Kidney epithelial cell (primary cell): ENCODE data around the gene PIGBOS1. TPM values are rescaled to one million over a fixed set of nuclear protein-coding genes. Genes with fewer than 3 reads are reported as not detected.

Experiments
- DNase-seq: peaks from one replicate; pipeline ENCODE4 v3.0.0-alpha.2; 2010; ENCODE audit warnings: low read depth
- H3K27me3 ChIP-seq: 2 replicates; pipeline ENCODE4 v1.6.0; 2011; ENCODE audit warnings: low read length; ENCODE audit not compliant: control insufficient read depth, insufficient read depth
- H3K36me3 ChIP-seq: 2 replicates; pipeline ENCODE4 v1.5.1; 2011; ENCODE audit warnings: low read length; ENCODE audit not compliant: control insufficient read depth, insufficient read depth
- H3K4me3 ChIP-seq: 2 replicates; pipeline ENCODE4 v1.5.1; 2011; ENCODE audit warnings: low read depth, mild to moderate bottlenecking, control low read depth, low read length
- total RNA-seq: library from RNA; depleted of rRNA; stranded (reverse); fragments of >200 nt; gene quantifications from 2 replicates; pipeline ENCODE4 v1.2.3, GENCODE V29; 2015
- TF ChIP-seq, protein P1 (sequence below): IDR thresholded peaks from 2 replicates; pipeline ENCODE4 v1.5.1; 2011; ENCODE audit warnings: mild to moderate bottlenecking, moderate library complexity, low read length, control low read depth, inconsistent platforms; ENCODE audit not compliant: insufficient read depth, poor library complexity, severe bottlenecking

Gene PIGBOS1
- total RNA-seq, 1 donor from 2014 or later = 32.8 TPM

DNA sequence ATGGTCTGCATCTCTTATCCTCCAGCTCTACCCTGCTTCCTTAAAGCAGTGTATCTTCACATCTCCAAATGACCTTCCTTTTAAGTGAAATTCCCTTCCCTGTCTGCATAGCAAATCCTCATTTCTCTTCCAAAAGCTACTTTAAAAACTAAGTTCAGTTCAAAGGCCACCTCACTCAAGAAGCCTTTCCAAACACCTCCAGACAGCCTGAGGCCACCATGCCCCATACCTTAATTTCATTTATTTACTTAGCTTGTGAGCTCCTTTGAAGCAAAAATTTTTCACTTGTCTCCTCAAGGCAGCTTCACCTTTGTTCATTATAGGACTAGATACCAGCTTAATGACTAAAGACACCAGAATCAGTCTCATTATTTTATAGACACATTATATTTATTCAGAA lies 39.5 kb upstream of the PIGBOS1 start:
- TF ChIP-seq, protein P1, sequence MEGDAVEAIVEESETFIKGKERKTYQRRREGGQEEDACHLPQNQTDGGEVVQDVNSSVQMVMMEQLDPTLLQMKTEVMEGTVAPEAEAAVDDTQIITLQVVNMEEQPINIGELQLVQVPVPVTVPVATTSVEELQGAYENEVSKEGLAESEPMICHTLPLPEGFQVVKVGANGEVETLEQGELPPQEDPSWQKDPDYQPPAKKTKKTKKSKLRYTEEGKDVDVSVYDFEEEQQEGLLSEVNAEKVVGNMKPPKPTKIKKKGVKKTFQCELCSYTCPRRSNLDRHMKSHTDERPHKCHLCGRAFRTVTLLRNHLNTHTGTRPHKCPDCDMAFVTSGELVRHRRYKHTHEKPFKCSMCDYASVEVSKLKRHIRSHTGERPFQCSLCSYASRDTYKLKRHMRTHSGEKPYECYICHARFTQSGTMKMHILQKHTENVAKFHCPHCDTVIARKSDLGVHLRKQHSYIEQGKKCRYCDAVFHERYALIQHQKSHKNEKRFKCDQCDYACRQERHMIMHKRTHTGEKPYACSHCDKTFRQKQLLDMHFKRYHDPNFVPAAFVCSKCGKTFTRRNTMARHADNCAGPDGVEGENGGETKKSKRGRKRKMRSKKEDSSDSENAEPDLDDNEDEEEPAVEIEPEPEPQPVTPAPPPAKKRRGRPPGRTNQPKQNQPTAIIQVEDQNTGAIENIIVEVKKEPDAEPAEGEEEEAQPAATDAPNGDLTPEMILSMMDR = no peak
- no peak for DNase-seq
- Histone ChIP-seq H3K4me3 (no peak overlapping the region), H3K36me3 (no peaks in the 10 kb centered on the region), H3K27me3 (no peaks in the 10 kb centered on the region)

DNA sequence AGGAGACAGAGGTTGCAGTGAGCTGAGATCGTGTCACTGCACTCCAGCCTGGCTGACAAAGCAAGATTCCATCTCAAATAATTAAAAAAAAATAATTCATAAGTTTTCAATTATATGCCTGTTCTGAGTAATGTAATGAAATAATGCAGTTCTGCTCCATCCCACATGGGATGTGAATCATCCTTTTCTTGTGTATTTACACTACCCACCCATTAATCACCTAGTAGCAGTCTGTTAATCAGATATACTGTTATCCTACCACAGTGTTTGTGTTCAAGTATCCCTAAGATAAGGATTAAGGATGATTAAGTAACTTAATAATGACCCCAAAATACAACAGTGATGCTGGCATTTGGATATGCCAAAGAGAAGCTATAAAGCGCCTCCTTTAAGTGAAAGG lies 38.9 kb upstream of the PIGBOS1 start:
- DNase-seq = no peak
- no peak overlapping the region for H3K4me3 ChIP-seq
- H3K36me3 ChIP-seq = no peaks in the 10 kb centered on the region
- no peaks in the 10 kb centered on the region for H3K27me3 ChIP-seq
- TF ChIP-seq, protein P1 = no peak

DNA sequence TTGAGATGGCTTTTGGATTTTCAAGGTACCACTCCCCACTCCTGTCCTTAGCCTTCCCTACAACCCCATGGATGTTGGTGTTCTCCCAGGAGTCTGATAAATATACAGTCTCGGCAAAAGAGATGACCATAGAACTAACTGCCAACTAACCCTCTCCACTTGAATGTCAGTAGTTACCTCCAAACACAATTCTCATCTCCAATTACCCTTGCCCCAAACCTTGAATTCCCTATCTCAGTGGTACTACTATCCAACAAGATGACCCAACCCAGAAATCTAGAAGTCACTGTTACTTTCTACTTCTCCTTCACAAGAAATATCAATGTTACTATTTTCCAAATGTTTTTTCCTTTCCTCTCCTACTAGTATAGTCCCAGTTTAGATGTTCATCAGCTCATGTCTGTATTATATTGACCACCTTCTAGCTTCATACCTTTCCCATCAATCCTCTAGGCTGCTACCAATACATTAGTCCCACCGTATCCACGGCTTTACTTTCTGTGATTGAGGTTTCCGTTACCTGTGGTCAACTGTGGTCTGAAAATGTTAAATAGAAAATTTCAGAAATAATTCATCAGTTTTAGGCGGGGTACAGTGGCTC lies 38.2 kb upstream of the PIGBOS1 start:
- Histone ChIP-seq H3K4me3 (no peak overlapping the region), H3K36me3 (no peaks in the 10 kb centered on the region), H3K27me3 (no peaks in the 10 kb centered on the region)
- DNase-seq = no peak
- TF ChIP-seq, protein P1 = no peak

DNA sequence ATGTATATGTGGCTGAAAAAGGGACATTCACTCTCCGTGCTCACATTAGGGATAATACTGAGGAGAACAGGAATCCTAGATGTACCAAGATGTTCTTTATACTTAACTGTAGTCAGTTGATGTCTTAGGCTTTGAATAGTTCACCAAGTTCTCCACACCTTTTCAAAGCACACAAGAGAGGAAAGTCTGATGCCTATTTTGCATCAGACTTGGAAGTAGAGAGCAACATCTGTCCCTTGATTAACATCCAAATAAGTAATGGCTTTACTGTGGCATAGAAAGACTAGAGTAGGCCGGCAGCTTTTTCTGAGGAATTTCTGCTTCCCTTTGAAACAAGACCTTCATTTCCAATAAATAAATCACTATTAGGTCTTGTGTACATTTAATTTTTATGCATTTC lies 34.1 kb upstream of the PIGBOS1 start:
- TF ChIP-seq, protein P1 = no peak
- H3K4me3 ChIP-seq = no peak overlapping the region
- H3K36me3 ChIP-seq = no peaks in the 10 kb centered on the region
- H3K27me3 ChIP-seq = no peaks in the 10 kb centered on the region
- no peak for DNase-seq

DNA sequence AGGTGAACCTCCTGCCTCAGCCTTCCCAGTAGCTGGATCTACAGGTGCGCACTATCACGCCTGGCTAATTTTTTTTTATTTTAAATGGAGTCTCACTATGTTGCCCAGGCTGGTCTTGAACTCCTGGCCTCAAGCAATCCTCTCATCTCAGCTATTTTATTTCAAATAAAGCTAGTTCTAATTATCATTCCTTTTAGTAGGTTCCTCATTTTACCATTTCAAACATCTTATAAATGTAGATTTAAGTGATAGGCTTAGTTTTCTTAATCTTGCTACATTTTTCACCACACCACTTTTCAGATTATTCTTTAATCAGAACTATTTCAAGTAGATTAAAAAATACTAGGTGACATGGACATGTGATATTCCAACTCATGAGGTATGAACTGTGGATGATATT lies 30.4 kb upstream of the PIGBOS1 start:
- TF ChIP-seq, protein P1 = no peak
- H3K4me3 ChIP-seq = no peak overlapping the region
- no peaks in the 10 kb centered on the region for H3K36me3 ChIP-seq
- no peaks in the 10 kb centered on the region for H3K27me3 ChIP-seq
- no peak for DNase-seq

DNA sequence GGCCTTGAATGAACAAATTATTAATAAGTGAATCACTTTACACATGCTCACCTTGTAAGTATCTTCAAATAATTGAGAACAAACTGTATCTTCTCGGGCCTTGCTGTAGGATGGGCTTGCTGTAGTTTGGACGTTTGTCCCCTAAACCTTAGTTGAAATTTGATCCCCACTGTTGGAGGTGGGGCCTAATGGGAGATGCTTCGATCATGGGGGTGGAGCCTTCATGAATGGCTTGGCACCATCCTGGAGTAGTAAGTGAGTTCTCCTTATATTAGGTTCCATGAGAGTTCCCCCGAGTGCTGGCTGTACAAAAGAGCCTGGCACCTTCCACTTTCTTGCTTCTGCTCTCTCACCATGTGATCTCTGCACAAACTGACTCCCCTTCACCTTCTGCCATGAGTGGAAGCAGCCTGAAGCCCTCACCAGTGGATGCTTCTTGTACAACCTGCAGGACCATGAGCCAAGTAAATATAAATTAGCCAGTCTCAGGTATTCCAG lies 29.4 kb upstream of the PIGBOS1 start:
- TF ChIP-seq, protein P1 = no peak
- Histone ChIP-seq H3K36me3 (no peaks in the 10 kb centered on the region), H3K4me3 (no peak overlapping the region), H3K27me3 (no peaks in the 10 kb centered on the region)
- DNase-seq = no peak
